ENCODE data around the gene SIK3.

GRCh38 chr11:116819049-116819448, 279.2 kb downstream of the SIK3 start:
- TF ChIP-seq CTCF (IDR thresholded peaks at IDR 0.05; ENCODE audit: extremely low read depth in 1 of 2, insufficient read depth in 1 of 2, low read depth in 1 of 2, low read length in 2 of 2): no peak
- no peak for TF ChIP-seq POLR2A (IDR thresholded peaks at IDR 0.05; ENCODE audit: low read depth, low read length)
- TF ChIP-seq, protein P1, sequence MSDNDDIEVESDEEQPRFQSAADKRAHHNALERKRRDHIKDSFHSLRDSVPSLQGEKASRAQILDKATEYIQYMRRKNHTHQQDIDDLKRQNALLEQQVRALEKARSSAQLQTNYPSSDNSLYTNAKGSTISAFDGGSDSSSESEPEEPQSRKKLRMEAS (IDR thresholded peaks at IDR 0.05; ENCODE audit: insufficient read depth, insufficient read length): no peak
- TF ChIP-seq EZH2 (IDR thresholded peaks at IDR 0.05; ENCODE audit: borderline replicate concordance, low read depth, low read length, severe bottlenecking): no peak
- no peak for TF ChIP-seq POLR2AphosphoS5 (IDR thresholded peaks at IDR 0.05; ENCODE audit: insufficient read depth, low read depth, low read length)
- TF ChIP-seq GATA2 (IDR thresholded peaks at IDR 0.05; ENCODE audit: insufficient read depth, insufficient read length, low read depth, low read length): no peak
- TF ChIP-seq FOS (IDR thresholded peaks at IDR 0.05; ENCODE audit: borderline replicate concordance, insufficient read depth, low read length): no peak
- TF ChIP-seq MYC (IDR thresholded peaks at IDR 0.05; ENCODE audit: low read depth, low read length): no peak
- TF ChIP-seq JUN (IDR thresholded peaks at IDR 0.05; ENCODE audit: borderline replicate concordance, insufficient read depth, insufficient read length, low read depth): no peak

Data from endothelial cell of umbilical vein (primary cell).